Fibroblast of gingiva (primary cell): ENCODE data around the gene THAP5.

Experiments
- DNase-seq: peaks from one replicate; pipeline ENCODE4 v3.0.0-alpha.2; 2011; ENCODE audit warnings: low read depth

The THAP5 gene

GRCh38 chr7:108569381-108570145 is at the start of gene THAP5, which contains the start of gene DNAJB9:
Gene THAP5 (minus strand): TSS chr7:108569706. CDS start chr7:108569569, 137 bp downstream.
Gene DNAJB9 (plus strand): TSS chr7:108569874. CDS start chr7:108571727, 1,853 bp downstream.
- DNase-seq: peak; percentile 100

- DNase-seq: no peak
These were observed 48.5 kb upstream of the THAP5 start for GRCh38 chr7:108618056-108618455.

- DNase-seq: no peak
These were observed 45.4 kb upstream of the THAP5 start for GRCh38 chr7:108614896-108615295.

- DNase-seq: no peak
These were observed 44.5 kb upstream of the THAP5 start for GRCh38 chr7:108613949-108614381.

- DNase-seq: peak; percentile 9
These were observed 43.8 kb upstream of the THAP5 start for GRCh38 chr7:108613147-108613948.

- DNase-seq: no peak
These were observed 41.8 kb upstream of the THAP5 start for GRCh38 chr7:108611268-108611667.

- no peak for DNase-seq
These were observed 40.1 kb upstream of the THAP5 start for GRCh38 chr7:108609643-108610042.

GRCh38 chr7:108605559-108606201 is 36.2 kb upstream of the THAP5 start:
- DNase-seq: no peak

GRCh38 chr7:108604307-108605077 is 35.0 kb upstream of the THAP5 start:
- no peak for DNase-seq

- DNase-seq: no peak
These were observed 34.3 kb upstream of the THAP5 start for GRCh38 chr7:108603656-108604306.

- DNase-seq: no peak
These were observed 30.9 kb upstream of the THAP5 start for GRCh38 chr7:108600399-108600798.

- DNase-seq: no peak
These were observed 29.5 kb upstream of the THAP5 start for GRCh38 chr7:108598914-108599580.

GRCh38 chr7:108598153-108598552 is 28.6 kb upstream of the THAP5 start:
- no peak for DNase-seq

GRCh38 chr7:108596560-108596959 is 27.1 kb upstream of the THAP5 start:
- DNase-seq: no peak

GRCh38 chr7:108592646-108593201 is 23.2 kb upstream of the THAP5 start:
- DNase-seq: no peak

- no peak for DNase-seq
These were observed 21.1 kb upstream of the THAP5 start for GRCh38 chr7:108590606-108591005.

GRCh38 chr7:108589874-108590273 is 20.4 kb upstream of the THAP5 start:
- no peak for DNase-seq

- no peak for DNase-seq
These were observed 19.7 kb upstream of the THAP5 start for GRCh38 chr7:108589199-108589598.

GRCh38 chr7:108586274-108586710 is 16.8 kb upstream of the THAP5 start:
- DNase-seq: no peak

GRCh38 chr7:108585843-108586242 is 16.3 kb upstream of the THAP5 start:
- no peak for DNase-seq
